ENCODE measurements around the gene LHX3.

DNA sequence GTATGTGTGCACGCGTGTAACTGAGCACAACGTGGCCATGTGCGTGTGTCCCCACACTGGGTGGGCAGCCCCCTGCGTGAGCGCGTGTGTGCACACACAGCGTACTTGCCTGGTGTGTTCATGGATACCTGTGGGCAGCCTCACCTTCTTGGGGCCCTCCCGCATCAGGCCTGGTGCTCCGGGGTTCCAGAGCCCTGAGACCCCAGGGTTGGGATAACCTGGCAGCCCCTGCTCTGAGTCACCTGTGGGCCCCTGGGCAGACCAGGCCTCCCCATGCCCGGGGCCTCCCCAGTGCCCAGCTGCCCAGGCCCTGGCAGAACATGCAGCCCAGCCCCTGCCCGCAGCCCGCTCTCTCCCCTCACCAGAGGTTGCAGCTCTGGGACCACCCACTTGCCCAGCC lies 25.2 kb downstream of the LHX3 start:
- TF ChIP-seq POLR2A (IDR thresholded peaks at IDR 0.05): no peak
- TF ChIP-seq, protein P1, sequence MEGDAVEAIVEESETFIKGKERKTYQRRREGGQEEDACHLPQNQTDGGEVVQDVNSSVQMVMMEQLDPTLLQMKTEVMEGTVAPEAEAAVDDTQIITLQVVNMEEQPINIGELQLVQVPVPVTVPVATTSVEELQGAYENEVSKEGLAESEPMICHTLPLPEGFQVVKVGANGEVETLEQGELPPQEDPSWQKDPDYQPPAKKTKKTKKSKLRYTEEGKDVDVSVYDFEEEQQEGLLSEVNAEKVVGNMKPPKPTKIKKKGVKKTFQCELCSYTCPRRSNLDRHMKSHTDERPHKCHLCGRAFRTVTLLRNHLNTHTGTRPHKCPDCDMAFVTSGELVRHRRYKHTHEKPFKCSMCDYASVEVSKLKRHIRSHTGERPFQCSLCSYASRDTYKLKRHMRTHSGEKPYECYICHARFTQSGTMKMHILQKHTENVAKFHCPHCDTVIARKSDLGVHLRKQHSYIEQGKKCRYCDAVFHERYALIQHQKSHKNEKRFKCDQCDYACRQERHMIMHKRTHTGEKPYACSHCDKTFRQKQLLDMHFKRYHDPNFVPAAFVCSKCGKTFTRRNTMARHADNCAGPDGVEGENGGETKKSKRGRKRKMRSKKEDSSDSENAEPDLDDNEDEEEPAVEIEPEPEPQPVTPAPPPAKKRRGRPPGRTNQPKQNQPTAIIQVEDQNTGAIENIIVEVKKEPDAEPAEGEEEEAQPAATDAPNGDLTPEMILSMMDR (IDR thresholded peaks at IDR 0.05): no peak
